ENCODE results near the gene SLC9A5.

The SLC9A5 gene

GRCh38 chr16:67268136-67268579, 19.4 kb downstream of the SLC9A5 start (continued):
- TF ChIP-seq CREB5 (CRISPR knock-in tag; IDR thresholded peaks at IDR 0.05; ENCODE audit: low read depth) (no peak), GLIS3 (CRISPR knock-in tag; IDR thresholded peaks at IDR 0.05) (no peak), SNAI2 (CRISPR knock-in tag; IDR thresholded peaks at IDR 0.05) (no peak), BACH2 (CRISPR knock-in tag; IDR thresholded peaks at IDR 0.05; ENCODE audit: borderline replicate concordance) (no peak)

GRCh38 chr16:67269766-67270165, 21.0 kb downstream of the SLC9A5 start:
- ATAC-seq: peak; percentile 11
- TF ChIP-seq RARB (CRISPR knock-in tag; IDR thresholded peaks at IDR 0.05): no peak
- no peak for TF ChIP-seq TCF4 (CRISPR knock-in tag; IDR thresholded peaks at IDR 0.05; ENCODE audit: borderline replicate concordance)
- no peak for TF ChIP-seq ESRRG (CRISPR knock-in tag; IDR thresholded peaks at IDR 0.05)
- TF ChIP-seq ZNF8 (CRISPR knock-in tag; IDR thresholded peaks at IDR 0.05): no peak
- no peak for TF ChIP-seq CSRNP3 (CRISPR knock-in tag; IDR thresholded peaks at IDR 0.05)

- ATAC-seq: no peak
- TF ChIP-seq PPARA (CRISPR knock-in tag; IDR thresholded peaks at IDR 0.05; ENCODE audit: borderline replicate concordance): no peak
- TF ChIP-seq POU6F1 (CRISPR knock-in tag; IDR thresholded peaks at IDR 0.05; ENCODE audit: borderline replicate concordance, low read depth): no peak
- TF ChIP-seq GLIS3 (CRISPR knock-in tag; IDR thresholded peaks at IDR 0.05): no peak
- no peak for TF ChIP-seq OSR1 (CRISPR knock-in tag; IDR thresholded peaks at IDR 0.05)
- TF ChIP-seq CSDC2 (CRISPR knock-in tag; IDR thresholded peaks at IDR 0.05): no peak
- TF ChIP-seq ESRRG (CRISPR knock-in tag; IDR thresholded peaks at IDR 0.05): no peak
- TF ChIP-seq ARNTL (CRISPR knock-in tag; IDR thresholded peaks at IDR 0.05; ENCODE audit: borderline replicate concordance, low read depth): no peak
- no peak for TF ChIP-seq RARB (CRISPR knock-in tag; IDR thresholded peaks at IDR 0.05)
- no peak for TF ChIP-seq ZNF565 (CRISPR knock-in tag; conservative IDR thresholded peaks at IDR 0.05; ENCODE audit: low read depth)
These were observed 22.2 kb downstream of the SLC9A5 start for GRCh38 chr16:67270931-67271338.

GRCh38 chr16:67271446-67271845, 22.7 kb downstream of the SLC9A5 start:
- no peak for ATAC-seq
- TF ChIP-seq SNAI2 (CRISPR knock-in tag; IDR thresholded peaks at IDR 0.05) (no peak), ZFP3 (CRISPR knock-in tag; IDR thresholded peaks at IDR 0.05) (no peak), CSRNP3 (CRISPR knock-in tag; IDR thresholded peaks at IDR 0.05) (no peak), ZC3H10 (CRISPR knock-in tag; IDR thresholded peaks at IDR 0.05) (no peak), CSDC2 (CRISPR knock-in tag; IDR thresholded peaks at IDR 0.05) (no peak), ARNTL (CRISPR knock-in tag; IDR thresholded peaks at IDR 0.05; ENCODE audit: borderline replicate concordance, low read depth) (no peak)

GRCh38 chr16:67275321-67275720, 26.5 kb downstream of the SLC9A5 start:
- TF ChIP-seq CREB5 (CRISPR knock-in tag; IDR thresholded peaks at IDR 0.05; ENCODE audit: low read depth) (no peak), ESRRG (CRISPR knock-in tag; IDR thresholded peaks at IDR 0.05) (no peak)
- ATAC-seq: no peak

Data from SK-N-SH treated with all-trans-retinoic acid at 6 μM for 48 hours (cell line).